ENCODE data around the gene SRRM2. TPM values are rescaled to one million over a fixed set of nuclear protein-coding genes. Genes with fewer than 3 reads are reported as not detected.
A peak's percentile ranks its signal among the peaks of the same experiment; 100 is the strongest.

Gene SRRM2
- total and polyA plus RNA-seq, 9 of the 15 experiments (the other 6 are each of a cell fraction or from before 2014, with no cell fraction given) = 26.7 to 563 (median 81.1) TPM

- TF ChIP-seq E2F4 (CRISPR knock-in tag; IDR thresholded peaks at IDR 0.05; ENCODE audit: low read depth) (0 out of 2 replicates have a peak, but pooled peaks have one; percentile 44), BRCA1 (IDR thresholded peaks at IDR 0.05) (no peak), BRCA1 (CRISPR knock-in tag; IDR thresholded peaks at IDR 0.05) (no peak), GTF2E2 (tag; IDR thresholded peaks at IDR 0.05) (peak; percentile 87), SLC30A9 (CRISPR knock-in tag; IDR thresholded peaks at IDR 0.05) (no peak), NR2C1 (IDR thresholded peaks at IDR 0.05) (peak; percentile 60; the same call in 1 of the 2 replicates), NR2C1 (tag; IDR thresholded peaks at IDR 0.05) (peak; percentile 37; the same call in 1 of the 2 replicates), STAG1 (CRISPR knock-in tag; IDR thresholded peaks at IDR 0.05; ENCODE audit: borderline replicate concordance) (no peak), POLR2AphosphoS5 (IDR thresholded peaks at IDR 0.05; ENCODE audit: control insufficient read depth, insufficient read depth, low read depth, low read length) (peak; percentile 87), ZNF224 (CRISPR knock-in tag; IDR thresholded peaks at IDR 0.05) (0 out of 2 replicates have a peak, but pooled peaks have one; percentile 40), CBFA2T3 (IDR thresholded peaks at IDR 0.05) (no peak), KAT7 (CRISPR knock-in tag; IDR thresholded peaks at IDR 0.05; ENCODE audit: borderline replicate concordance) (peak; percentile 93), EZH2 (IDR thresholded peaks at IDR 0.05; ENCODE audit: borderline replicate concordance, low read depth, low read length) (no peak), NBN (IDR thresholded peaks at IDR 0.05; ENCODE audit: low read depth) (no peak), MNT (conservative IDR thresholded peaks at IDR 0.05) (peak in 1 of 2 experiments; percentile 35; a peak in 2 of 4 replicates)
Measured at GRCh38 chr16:2777231-2777902, 24.9 kb downstream of the SRRM2 start, which contains the start of gene ELOB (continued).
